AG09309 (cell line): ENCODE data around the gene RAPGEF4.

ENCODE experiments used
- DNase-seq: peaks from one replicate; pipeline ENCODE4 v3.0.0-alpha.2; 2010; ENCODE audit warnings: low read depth
- H3K4me3 ChIP-seq: 2 replicates; pipeline ENCODE4 v1.5.1; 2011; ENCODE audit warnings: mild to moderate bottlenecking, low read depth, low read length, moderate library complexity; ENCODE audit not compliant: control insufficient read depth
- CTCF ChIP-seq: IDR thresholded peaks from 2 replicates; pipeline ENCODE4 v1.5.1; 2011; ENCODE audit warnings: mild to moderate bottlenecking, low read depth, low read length, inconsistent platforms; ENCODE audit not compliant: insufficient read depth, control insufficient read depth; ENCODE audit errors: missing control alignments

The RAPGEF4 gene

DNA sequence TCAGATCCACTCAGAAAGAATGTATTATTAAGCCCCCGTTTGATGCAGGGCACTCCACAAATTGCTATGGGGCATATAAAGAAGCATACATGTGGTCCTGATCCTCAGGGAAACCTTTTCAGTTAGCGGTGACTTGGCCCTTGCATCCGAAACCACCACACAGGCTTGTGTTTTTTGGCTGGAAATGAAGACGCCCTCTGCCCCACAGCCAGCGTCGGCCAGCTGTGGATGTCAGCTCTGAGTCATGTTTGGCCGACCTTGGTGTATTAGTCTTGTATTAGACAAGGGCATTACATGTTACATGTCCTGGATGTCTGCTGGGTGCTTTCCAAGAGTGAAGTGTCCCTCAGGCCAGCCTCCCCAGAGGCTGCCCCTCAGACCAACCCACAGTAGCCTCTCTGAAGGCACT, 232.4 kb downstream of the RAPGEF4 start:
- peak; percentile 44 for DNase-seq
- no peak overlapping the region for H3K4me3 ChIP-seq
- TF ChIP-seq CTCF: no peak

DNA sequence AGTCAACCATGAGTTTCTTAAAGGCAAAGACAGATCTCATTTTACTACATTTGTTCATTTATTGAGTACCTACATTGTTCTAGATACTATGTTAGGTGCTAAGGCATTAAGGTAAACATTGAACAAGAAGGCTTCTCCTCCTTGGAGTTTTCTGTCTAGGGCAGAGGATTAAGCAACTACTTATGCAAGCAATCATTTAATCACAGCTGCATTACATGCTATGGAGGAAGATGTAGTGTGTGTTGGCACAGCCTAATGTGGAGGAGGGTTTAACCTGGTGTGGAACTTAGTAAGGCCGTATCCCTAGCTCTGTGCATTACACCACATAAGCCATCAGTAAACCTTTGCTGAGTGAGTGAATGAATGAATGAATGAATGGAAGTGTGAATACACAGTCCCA, 233.5 kb downstream of the RAPGEF4 start:
- no peak for TF ChIP-seq CTCF
- no peak overlapping the region for H3K4me3 ChIP-seq
- DNase-seq: no peak

- H3K4me3 ChIP-seq: no peak overlapping the region
- no peak for TF ChIP-seq CTCF
- no peak for DNase-seq
Observed at GRCh38 chr2:172969609-172970008, 234.0 kb downstream of the RAPGEF4 start.

GRCh38 chr2:172970660-172971059, 235.0 kb downstream of the RAPGEF4 start:
- no peak for DNase-seq
- no peak overlapping the region for H3K4me3 ChIP-seq
- TF ChIP-seq CTCF: no peak

DNA sequence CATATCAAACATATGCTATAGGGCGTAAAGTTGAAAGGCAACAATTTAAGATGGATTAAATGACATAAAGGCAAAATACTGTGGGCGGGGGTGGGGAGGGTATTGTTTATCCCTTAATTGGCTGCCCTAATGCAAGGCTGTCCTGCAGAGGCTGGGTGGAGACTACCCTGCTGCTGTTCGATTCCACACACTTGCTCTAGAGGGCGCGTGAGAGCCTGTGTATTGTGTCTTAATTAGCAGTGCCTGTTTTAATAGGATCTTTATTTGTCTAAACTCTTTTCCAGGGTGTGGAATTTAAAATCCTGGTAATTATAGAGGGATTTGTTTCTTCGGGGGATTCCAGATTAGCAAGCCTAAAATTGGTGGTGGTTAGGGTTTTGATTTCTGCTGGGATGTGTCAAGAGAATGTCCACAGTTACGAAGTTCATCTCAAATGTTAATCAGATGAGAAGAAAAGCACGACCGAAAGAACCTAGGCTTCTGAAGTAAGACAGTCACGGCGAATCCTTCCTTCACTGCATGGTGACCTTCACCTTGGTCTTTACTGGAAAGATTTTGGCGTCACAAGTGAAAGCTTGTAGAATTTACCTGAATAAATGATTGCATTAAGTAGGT, 236.5 kb downstream of the RAPGEF4 start:
- TF ChIP-seq CTCF: peak; percentile 66
- DNase-seq: no peak
- no peak overlapping the region for H3K4me3 ChIP-seq

DNA sequence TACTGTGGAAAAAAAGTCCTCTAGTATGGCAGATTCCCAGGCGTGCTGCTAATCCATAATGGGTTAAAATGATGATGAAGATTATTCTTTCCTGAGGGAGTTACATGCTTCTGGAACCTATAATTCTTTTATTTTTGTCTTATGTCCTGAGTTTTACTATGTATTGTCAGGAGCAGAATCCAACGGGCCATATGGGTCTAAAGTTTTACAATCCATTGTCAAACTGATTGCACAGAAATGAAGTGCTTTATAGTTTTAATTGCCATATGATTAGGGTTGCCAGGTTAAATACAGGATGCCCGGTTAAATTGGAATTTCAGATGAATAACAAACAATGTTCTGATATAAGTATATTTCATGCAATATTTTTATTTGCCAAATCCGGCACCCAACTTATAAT, 239.1 kb downstream of the RAPGEF4 start:
- H3K4me3 ChIP-seq: no peak overlapping the region
- no peak for DNase-seq
- no peak for TF ChIP-seq CTCF

GRCh38 chr2:172976116-172976515, 240.5 kb downstream of the RAPGEF4 start:
- DNase-seq: no peak
- no peak for TF ChIP-seq CTCF
- H3K4me3 ChIP-seq: no peak overlapping the region
